PC-3 (cell line): ENCODE data around the gene DOCK8. TPM values are rescaled to one million over a fixed set of nuclear protein-coding genes. Genes with fewer than 3 reads are reported as not detected.
"Not testable (repeated sequence)": the region's sequence is repeated elsewhere in the genome, so short reads cannot be mapped to it uniquely, and the experiment has no call there.

Source experiments
- ATAC-seq: fragments of 200-7000 bp; cut with Tn5 transposase; 2 replicates; pipeline ENCODE4 v1.9.1; 2020; ENCODE audit warnings: mild to moderate bottlenecking, moderate library complexity
- BruUV-seq: library from RNA; stranded (reverse); fragments of 400-500 nt; replicated peaks from 2 replicates; lab custom pipeline; 2021; lab: Mats Ljungman, UMichigan
- CTCF ChIA-PET: fragments of 300-600 bp; sonication (Branson Sonifier 250); formaldehyde crosslinking; loops from one replicate; lab custom pipeline; 2022; ENCODE audit warnings: antibody characterized with exemption; lab: Charles Lee
- POLR2A ChIA-PET: fragments of 300-600 bp; sonication (Branson Sonifier 250); formaldehyde crosslinking; loops from one replicate; lab custom pipeline; 2022; ENCODE audit warnings: antibody characterized with exemption; ENCODE audit not compliant: unreplicated experiment; lab: Charles Lee
- DNase-seq: peaks from one replicate; pipeline ENCODE4 v3.0.0-alpha.2; 2015
- H2AFZ ChIP-seq: fragments of 300-600 bp; sonication (generic); 2 replicates; pipeline ENCODE4 v1.6.0; 2016; ENCODE audit warnings: antibody characterized with exemption, low read length
- H3F3A ChIP-seq: fragments of 300-600 bp; sonication (generic); one replicate; pipeline ENCODE4 v1.6.0; 2017; ENCODE audit warnings: antibody characterized with exemption, low read length, control low read depth, mild to moderate bottlenecking; ENCODE audit not compliant: unreplicated experiment
- H3K27ac ChIP-seq: fragments of 300-600 bp; sonication (generic); 2 replicates; pipeline ENCODE4 v1.5.1; 2016; ENCODE audit warnings: mild to moderate bottlenecking, low read length
- H3K27me3 ChIP-seq: fragments of 300-600 bp; sonication (generic); 2 replicates; pipeline ENCODE4 v1.6.1; 2016; ENCODE audit warnings: low read length, mixed read lengths
- H3K36me3 ChIP-seq: fragments of 300-600 bp; sonication (generic); 2 replicates; pipeline ENCODE4 v1.6.1; 2016; ENCODE audit warnings: low read depth, mixed run types, low read length, mixed read lengths
- H3K4me1 ChIP-seq: fragments of 300-600 bp; sonication (generic); 2 replicates; pipeline ENCODE4 v1.5.1; 2016; ENCODE audit warnings: low read length; ENCODE audit not compliant: insufficient read depth
- H3K4me2 ChIP-seq: fragments of 300-600 bp; sonication (generic); 2 replicates; pipeline ENCODE4 v1.6.0; 2016; ENCODE audit warnings: low read length
- H3K4me3 ChIP-seq: fragments of 300-600 bp; sonication (generic); 2 replicates; pipeline ENCODE4 v1.5.1; 2016; ENCODE audit warnings: mild to moderate bottlenecking, low read length, mixed read lengths
- H3K79me2 ChIP-seq: fragments of 300-600 bp; sonication (generic); 2 replicates; pipeline ENCODE4 v1.6.1; 2017; ENCODE audit warnings: low read length, mixed read lengths
- H3K9ac ChIP-seq: fragments of 300-600 bp; sonication (generic); 2 replicates; pipeline ENCODE4 v1.6.0; 2016; ENCODE audit warnings: mild to moderate bottlenecking, low read length
- H3K9me2 ChIP-seq: fragments of 300-600 bp; sonication (generic); replicated peaks from 2 replicates; pipeline ENCODE4 v1.6.1; 2016; ENCODE audit warnings: mixed run types, low read length, mixed read lengths
- H3K9me3 ChIP-seq: fragments of 300-600 bp; sonication (generic); 2 replicates; pipeline ENCODE4 v1.6.1; 2016; ENCODE audit warnings: low read length, mixed read lengths
- H4K20me1 ChIP-seq: fragments of 300-600 bp; sonication (generic); 2 replicates; pipeline ENCODE4 v1.6.1; 2016; ENCODE audit warnings: low read length, mixed read lengths
- EZH2 ChIP-seq: fragments of 300-600 bp; sonication (generic); IDR thresholded peaks from one replicate; pipeline ENCODE4 v1.6.1; 2017; ENCODE audit warnings: antibody characterized with exemption, mild to moderate bottlenecking, low read length; ENCODE audit not compliant: unreplicated experiment
- EZH2phosphoT487 ChIP-seq: fragments of 300-600 bp; sonication (generic); IDR thresholded peaks from 2 replicates; pipeline ENCODE4 v1.6.1; 2018; ENCODE audit warnings: mild to moderate bottlenecking, antibody characterized with exemption, low read length, borderline replicate concordance
- intact Hi-C: fragments of 100-400 bp; cut with micrococcal nuclease; formaldehyde crosslinking; loops from 2 replicates; pipeline ENCODE4 v1.9.0; 2023
- total RNA-seq: library from RNA; depleted of rRNA; stranded (reverse); fragments of >200 nt; gene quantifications from 2 replicates; pipeline ENCODE4 v1.2.3, GENCODE V29; 2014
- TF ChIP-seq, protein P1 (sequence below): fragments of 300-600 bp; sonication (generic); conservative IDR thresholded peaks from 2 replicates; pipeline ENCODE4 v1.5.1; 2017; ENCODE audit warnings: antibody characterized with exemption, low read depth, mild to moderate bottlenecking, low read length

Gene DOCK8
- total RNA-seq, 1 experiment from 2014 or later = 1.9 TPM

DNA sequence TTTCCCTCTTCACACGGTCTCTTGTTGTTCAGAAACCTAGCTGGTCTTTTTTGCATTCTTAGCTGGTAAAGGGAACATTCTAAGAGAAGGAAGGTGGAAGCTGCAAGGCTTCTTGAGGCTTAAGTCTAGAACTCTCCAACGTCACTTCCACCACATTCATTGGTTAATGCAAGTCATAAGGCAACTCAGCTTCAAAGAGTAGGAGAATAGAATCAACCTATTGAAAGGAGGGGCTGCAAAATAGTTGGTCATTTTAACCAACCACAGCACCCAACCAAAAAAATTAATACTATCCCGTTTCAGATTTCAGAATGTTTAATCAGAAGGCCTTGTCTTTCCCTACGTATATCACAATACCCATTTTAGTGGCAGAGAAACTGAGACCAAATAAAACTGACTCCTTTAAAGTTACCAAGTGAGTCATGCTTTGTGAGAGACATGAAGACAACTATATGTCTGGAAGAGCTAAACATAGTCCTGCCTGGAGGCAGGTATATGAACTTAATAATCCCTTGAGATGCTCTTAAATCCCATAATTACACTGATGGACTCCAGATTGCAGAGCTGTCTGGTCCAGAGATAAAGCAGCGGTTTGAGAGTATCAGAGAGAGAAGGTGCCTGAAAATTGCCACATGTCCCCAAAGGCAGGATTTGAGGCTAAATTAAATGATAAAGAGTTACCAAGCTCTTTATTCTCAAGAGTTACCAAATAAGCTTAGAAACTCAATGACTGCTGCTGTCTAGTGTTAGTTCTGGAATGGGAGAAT lies 14.4 kb downstream of the DOCK8 start:
- H3K27me3 ChIP-seq = no peaks in the 10 kb centered on the region
- H3K4me3 ChIP-seq = no peak overlapping the region
- TF ChIP-seq EZH2phosphoT487 (no peak), EZH2 (no peak)
- TF ChIP-seq, protein P1, sequence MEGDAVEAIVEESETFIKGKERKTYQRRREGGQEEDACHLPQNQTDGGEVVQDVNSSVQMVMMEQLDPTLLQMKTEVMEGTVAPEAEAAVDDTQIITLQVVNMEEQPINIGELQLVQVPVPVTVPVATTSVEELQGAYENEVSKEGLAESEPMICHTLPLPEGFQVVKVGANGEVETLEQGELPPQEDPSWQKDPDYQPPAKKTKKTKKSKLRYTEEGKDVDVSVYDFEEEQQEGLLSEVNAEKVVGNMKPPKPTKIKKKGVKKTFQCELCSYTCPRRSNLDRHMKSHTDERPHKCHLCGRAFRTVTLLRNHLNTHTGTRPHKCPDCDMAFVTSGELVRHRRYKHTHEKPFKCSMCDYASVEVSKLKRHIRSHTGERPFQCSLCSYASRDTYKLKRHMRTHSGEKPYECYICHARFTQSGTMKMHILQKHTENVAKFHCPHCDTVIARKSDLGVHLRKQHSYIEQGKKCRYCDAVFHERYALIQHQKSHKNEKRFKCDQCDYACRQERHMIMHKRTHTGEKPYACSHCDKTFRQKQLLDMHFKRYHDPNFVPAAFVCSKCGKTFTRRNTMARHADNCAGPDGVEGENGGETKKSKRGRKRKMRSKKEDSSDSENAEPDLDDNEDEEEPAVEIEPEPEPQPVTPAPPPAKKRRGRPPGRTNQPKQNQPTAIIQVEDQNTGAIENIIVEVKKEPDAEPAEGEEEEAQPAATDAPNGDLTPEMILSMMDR = no peak
- no peak overlapping the region for H3K4me2 ChIP-seq
- H3K27ac ChIP-seq = no peak overlapping the region
- no peak overlapping the region for H2AFZ ChIP-seq
- H3K9me2 ChIP-seq = no peaks in the 10 kb centered on the region
- no peaks in the 10 kb centered on the region for H4K20me1 ChIP-seq
- no TSS peak for BruUV-seq
- no peaks in the 10 kb centered on the region for H3F3A ChIP-seq
- DNase-seq (no peak), ATAC-seq (no peak)
- H3K4me1 ChIP-seq = peaks cover 16% of the 10 kb centered on the region
- ChIA-PET POLR2A (no interaction called here), CTCF (no interaction called here)
- no peaks in the 10 kb centered on the region for H3K79me2 ChIP-seq
- H3K9ac ChIP-seq = no peak overlapping the region
- H3K9me3 ChIP-seq = no peaks in the 10 kb centered on the region
- intact Hi-C loops = no loop called here
- H3K36me3 ChIP-seq = no peaks in the 10 kb centered on the region

DNA sequence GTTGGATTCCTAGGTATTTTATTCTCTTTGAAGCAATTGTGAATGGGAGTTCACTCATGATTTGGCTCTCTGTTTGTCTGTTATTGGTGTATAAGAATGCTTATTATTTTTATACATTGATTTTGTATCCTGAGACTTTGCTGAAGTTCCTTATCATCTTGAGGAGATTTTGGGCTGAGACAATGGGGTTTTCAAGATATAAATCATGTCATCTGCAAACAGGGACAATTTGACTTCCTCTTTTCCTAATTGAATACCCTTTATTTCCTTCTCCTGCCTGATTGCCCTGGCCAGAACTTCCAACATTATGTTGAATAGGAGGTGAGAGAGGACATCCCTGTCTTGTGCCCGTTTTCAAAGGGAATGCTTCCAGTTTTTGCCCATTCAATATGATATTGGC lies 17.0 kb downstream of the DOCK8 start:
- H3F3A ChIP-seq, H3K27ac ChIP-seq, intact Hi-C loops, POLR2A ChIA-PET, H3K4me2 ChIP-seq, H3K9me3 ChIP-seq, H4K20me1 ChIP-seq, H3K4me3 ChIP-seq, H3K4me1 ChIP-seq, BruUV-seq, H2AFZ ChIP-seq, DNase-seq, H3K9me2 ChIP-seq, CTCF ChIA-PET, H3K36me3 ChIP-seq, ATAC-seq, H3K9ac ChIP-seq, H3K27me3 ChIP-seq, H3K79me2 ChIP-seq: not testable (repeated sequence)

- CTCF ChIA-PET, BruUV-seq: not testable (repeated sequence)
Observed at GRCh38 chr9:233708-234107, 19.0 kb downstream of the DOCK8 start.

More at GRCh38 chr9:233708-234107, 19.0 kb downstream of the DOCK8 start:
- H3K9ac ChIP-seq, H4K20me1 ChIP-seq, POLR2A ChIA-PET, H3K4me1 ChIP-seq, H3K9me2 ChIP-seq, DNase-seq, intact Hi-C loops, ATAC-seq, H3K9me3 ChIP-seq, H3K36me3 ChIP-seq, H3K27me3 ChIP-seq, H3K4me2 ChIP-seq, H3K4me3 ChIP-seq, H3K79me2 ChIP-seq, H3F3A ChIP-seq, H2AFZ ChIP-seq, H3K27ac ChIP-seq: not testable (repeated sequence)
